Nephron (organoid): ENCODE data around the gene ST3GAL4.
"Not testable (repeated sequence)": the region's sequence is repeated elsewhere in the genome, so short reads cannot be mapped to it uniquely, and the experiment has no call there.

ENCODE experiments used
- H3K27ac Mint-ChIP-seq, 3 experiments: 2 replicates each; pipeline ENCODE4 v1.8.0; 2020; ENCODE audit warnings: mixed read lengths in 3 of 3, mild to moderate bottlenecking in 2 of 3, moderate library complexity in 1 of 3
- H3K27me3 Mint-ChIP-seq: 2 replicates; pipeline ENCODE4 v1.8.0; 2021; ENCODE audit warnings: low read depth, mild to moderate bottlenecking, moderate library complexity, mixed read lengths
- H3K36me3 Mint-ChIP-seq: 2 replicates; pipeline ENCODE4 v1.8.0; 2020; ENCODE audit warnings: low read depth, mixed read lengths
- H3K4me1 Mint-ChIP-seq: 2 replicates; pipeline ENCODE4 v1.8.0; 2020; ENCODE audit warnings: mixed read lengths
- H3K4me3 Mint-ChIP-seq, 3 experiments: 2 replicates each; pipeline ENCODE4 v1.8.0; 2020; ENCODE audit warnings: mild to moderate bottlenecking in 3 of 3, mixed read lengths in 3 of 3, moderate library complexity in 2 of 3
- H3K9me3 Mint-ChIP-seq: 2 replicates; pipeline ENCODE4 v1.8.0; 2020; ENCODE audit warnings: mixed read lengths
- CTCF ChIP-seq, 3 experiments: fragments of 200-600 bp; sonication (generic); IDR thresholded peaks; one replicate each; pipeline ENCODE4 v1.5.0; 2021; ENCODE audit warnings: antibody characterized with exemption in 3 of 3; ENCODE audit not compliant: unreplicated experiment in 3 of 3

Gene ST3GAL4

GRCh38 chr11:126375726-126376125, 20.2 kb downstream of the ST3GAL4 start:
- Mint-ChIP-seq H3K27me3 (no peaks in the 10 kb centered on the region), H3K9me3 (no peaks in the 10 kb centered on the region), H3K4me3 (no peak overlapping the region), H3K4me1 (peaks cover 39% of the 10 kb centered on the region), H3K36me3 (no peaks in the 10 kb centered on the region), H3K27ac (peak overlapping the region in 2 of 3 experiments; percentile 11 to 32)
- no peak for TF ChIP-seq CTCF (IDR thresholded peaks at IDR 0.05; ENCODE audit: unreplicated experiment in 3 of 3)

- Mint-ChIP-seq H3K27me3 (no peaks in the 10 kb centered on the region), H3K36me3 (no peaks in the 10 kb centered on the region), H3K27ac (peak overlapping the region in 2 of 3 experiments; percentile 78 to 88), H3K4me1 (peaks cover 29% of the 10 kb centered on the region), H3K9me3 (no peaks in the 10 kb centered on the region), H3K4me3 (peak overlapping the region in 1 of 3 experiments; percentile 31)
- no peak for TF ChIP-seq CTCF (IDR thresholded peaks at IDR 0.05; ENCODE audit: unreplicated experiment in 3 of 3)
Measured at GRCh38 chr11:126378763-126379162, 23.3 kb downstream of the ST3GAL4 start.

- Mint-ChIP-seq H3K4me1 (peaks cover 16% of the 10 kb centered on the region), H3K27me3 (no peaks in the 10 kb centered on the region), H3K9me3 (no peaks in the 10 kb centered on the region), H3K4me3 (no peak overlapping the region), H3K27ac (no peak overlapping the region), H3K36me3 (no peaks in the 10 kb centered on the region)
- TF ChIP-seq CTCF (IDR thresholded peaks at IDR 0.05; ENCODE audit: unreplicated experiment in 3 of 3), result no peak
Measured at GRCh38 chr11:126380909-126381308, 25.4 kb downstream of the ST3GAL4 start.

- H3K27ac Mint-ChIP-seq, H3K4me3 Mint-ChIP-seq, H3K27me3 Mint-ChIP-seq, H3K36me3 Mint-ChIP-seq, H3K9me3 Mint-ChIP-seq: not testable (repeated sequence)
- peaks cover 20% of the 10 kb centered on the region for H3K4me1 Mint-ChIP-seq
Measured at GRCh38 chr11:126381960-126382359, 26.5 kb downstream of the ST3GAL4 start.

GRCh38 chr11:126382641-126383040, 27.2 kb downstream of the ST3GAL4 start:
- H3K27me3 Mint-ChIP-seq, H3K36me3 Mint-ChIP-seq, H3K9me3 Mint-ChIP-seq, H3K4me3 Mint-ChIP-seq, H3K27ac Mint-ChIP-seq: not testable (repeated sequence)
- peaks cover 21% of the 10 kb centered on the region for H3K4me1 Mint-ChIP-seq

- no peak for TF ChIP-seq CTCF (IDR thresholded peaks at IDR 0.05; ENCODE audit: unreplicated experiment in 3 of 3)
- Mint-ChIP-seq H3K9me3 (no peaks in the 10 kb centered on the region), H3K36me3 (no peaks in the 10 kb centered on the region), H3K27me3 (no peaks in the 10 kb centered on the region), H3K4me3 (no peak overlapping the region), H3K4me1 (peaks cover 23% of the 10 kb centered on the region), H3K27ac (peak overlapping the region in 1 of 3 experiments; percentile 54)
Measured at GRCh38 chr11:126383339-126384335, 28.2 kb downstream of the ST3GAL4 start.
